ENCODE data around the gene TPD52L2.

DNA sequence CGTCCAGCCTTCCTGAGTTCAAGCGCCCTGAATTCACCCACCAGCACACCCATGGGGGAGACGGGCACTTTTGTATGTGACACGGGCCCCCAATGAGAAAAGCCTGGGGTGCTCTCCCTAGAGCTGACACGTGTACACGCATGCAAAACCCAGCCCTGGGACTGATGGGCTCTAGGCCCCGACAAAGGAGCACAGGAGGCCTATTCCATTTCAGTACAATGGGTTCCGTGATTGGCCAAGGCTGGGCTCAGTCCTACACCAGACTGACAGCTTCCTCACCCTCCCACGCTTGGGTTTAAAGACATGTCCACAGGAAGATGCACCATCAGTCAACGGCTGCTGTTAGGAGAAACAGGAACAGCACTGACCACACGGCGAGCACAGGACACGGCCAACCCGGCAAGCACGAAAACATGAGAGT, 42.8 kb upstream of the TPD52L2 start:
- TF ChIP-seq EZH2 (IDR thresholded peaks at IDR 0.05; ENCODE audit: low read length, unreplicated experiment): no peak
- TF ChIP-seq, protein P1, sequence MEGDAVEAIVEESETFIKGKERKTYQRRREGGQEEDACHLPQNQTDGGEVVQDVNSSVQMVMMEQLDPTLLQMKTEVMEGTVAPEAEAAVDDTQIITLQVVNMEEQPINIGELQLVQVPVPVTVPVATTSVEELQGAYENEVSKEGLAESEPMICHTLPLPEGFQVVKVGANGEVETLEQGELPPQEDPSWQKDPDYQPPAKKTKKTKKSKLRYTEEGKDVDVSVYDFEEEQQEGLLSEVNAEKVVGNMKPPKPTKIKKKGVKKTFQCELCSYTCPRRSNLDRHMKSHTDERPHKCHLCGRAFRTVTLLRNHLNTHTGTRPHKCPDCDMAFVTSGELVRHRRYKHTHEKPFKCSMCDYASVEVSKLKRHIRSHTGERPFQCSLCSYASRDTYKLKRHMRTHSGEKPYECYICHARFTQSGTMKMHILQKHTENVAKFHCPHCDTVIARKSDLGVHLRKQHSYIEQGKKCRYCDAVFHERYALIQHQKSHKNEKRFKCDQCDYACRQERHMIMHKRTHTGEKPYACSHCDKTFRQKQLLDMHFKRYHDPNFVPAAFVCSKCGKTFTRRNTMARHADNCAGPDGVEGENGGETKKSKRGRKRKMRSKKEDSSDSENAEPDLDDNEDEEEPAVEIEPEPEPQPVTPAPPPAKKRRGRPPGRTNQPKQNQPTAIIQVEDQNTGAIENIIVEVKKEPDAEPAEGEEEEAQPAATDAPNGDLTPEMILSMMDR (conservative IDR thresholded peaks at IDR 0.05; ENCODE audit: low read depth, low read length): no peak
- no peak for TF ChIP-seq EZH2phosphoT487 (IDR thresholded peaks at IDR 0.05; ENCODE audit: borderline replicate concordance, low read length)

All from PC-3 (cell line).